Left ventricle myocardium superior (tissue), 1 donor: ENCODE data around the gene VIPAS39. TPM values are rescaled to one million over a fixed set of nuclear protein-coding genes. Genes with fewer than 3 reads are reported as not detected.

Experiments used
- ATAC-seq: fragments of 200-7000 bp; cut with Tn5 transposase; one replicate; pipeline ENCODE4 v1.9.1; 2020; ENCODE audit warnings: mild to moderate bottlenecking, moderate library complexity
- DNase-seq: peaks from one replicate; pipeline ENCODE4 v3.0.0-alpha.2; 2020
- intact Hi-C: fragments of 100-400 bp; cut with micrococcal nuclease; formaldehyde crosslinking; loops from one replicate; pipeline ENCODE4 v1.11.0; 2022
- long read RNA-seq: library from polyadenylated mRNA; unstranded; transcript quantifications from one replicate; pipeline ENCODE4 v2.0.0, GENCODE V29; 2021
- total RNA-seq: library from RNA; stranded (reverse); fragmentation: NEBNext Ultra II Directional; extraction: Animal tissue kit (Norgen Biotek cat#: 25700); gene quantifications from one replicate; pipeline ENCODE4 v1.2.1, GENCODE V29; 2021
- donor health status: DM: no; HTN: yes; CAD: no; lungs with severe emphysema.

VIPAS39 gene
- total RNA-seq, result 12.6 TPM
- long read RNA-seq, partial matches to known transcripts, result 3 of 6 reads
- long read RNA-seq, other reads (novel, unspliced or antisense), result 1 of 6 reads

GRCh38 chr14:77457522-77458248 is at the start of gene VIPAS39, which contains the start of gene AHSA1:
Gene VIPAS39, minus strand, starts transcription at chr14:77457601. Its CDS starts 3,499 bp downstream, at chr14:77454102.
Gene AHSA1, plus strand, starts transcription at chr14:77458093. Its CDS starts 97 bp downstream, at chr14:77458190.
- ATAC-seq, result peak; percentile 99
- intact Hi-C loops, result loop anchor here (10.0 kb wide), 1 partner anchor 97 kb away; no protein-coding TSS in a partner anchor

GRCh38 chr14:77505031-77505430 is 47.6 kb upstream of the VIPAS39 start:
- no peak for ATAC-seq
- intact Hi-C loops, result no loop called here
- no peak for DNase-seq

More at GRCh38 chr14:77457522-77458248, at the start of gene VIPAS39, which contains the start of gene AHSA1:
- peak; percentile 93 for DNase-seq

GRCh38 chr14:77503138-77503537 is 45.7 kb upstream of the VIPAS39 start:
- DNase-seq, result no peak
- intact Hi-C loops, result no loop called here
- ATAC-seq, result no peak

GRCh38 chr14:77502109-77502782 is 44.8 kb upstream of the VIPAS39 start:
- ATAC-seq, result no peak
- intact Hi-C loops, result no loop called here
- no peak for DNase-seq

GRCh38 chr14:77498984-77499527 is 41.7 kb upstream of the VIPAS39 start:
- no peak for DNase-seq
- intact Hi-C loops, result no loop called here
- ATAC-seq, result no peak

- intact Hi-C loops, result no loop called here
- DNase-seq (peak; percentile 46), ATAC-seq (peak; percentile 72)
Observed at GRCh38 chr14:77498120-77498979, 40.9 kb upstream of the VIPAS39 start, which contains the start of gene ISM2. Gene ISM2, minus strand, starts transcription at chr14:77498816. Its CDS starts 23 bp downstream, at chr14:77498793.

- no peak for DNase-seq
- no peak for ATAC-seq
- intact Hi-C loops, result no loop called here
Observed at GRCh38 chr14:77495334-77495733, 37.9 kb upstream of the VIPAS39 start.

- DNase-seq (no peak), ATAC-seq (no peak)
- intact Hi-C loops, result no loop called here
Observed at GRCh38 chr14:77491056-77491455, 33.7 kb upstream of the VIPAS39 start.

GRCh38 chr14:77490347-77490986 is 33.1 kb upstream of the VIPAS39 start:
- ATAC-seq, result no peak
- intact Hi-C loops, result no loop called here
- no peak for DNase-seq

- intact Hi-C loops, result no loop called here
- ATAC-seq (no peak), DNase-seq (no peak)
Observed at GRCh38 chr14:77489041-77489440, 31.6 kb upstream of the VIPAS39 start.

- DNase-seq, result no peak
- intact Hi-C loops, result no loop called here
- no peak for ATAC-seq
Observed at GRCh38 chr14:77488558-77488957, 31.2 kb upstream of the VIPAS39 start.

GRCh38 chr14:77485901-77486678 is 28.7 kb upstream of the VIPAS39 start:
- no peak for ATAC-seq
- intact Hi-C loops, result no loop called here
- no peak for DNase-seq

- DNase-seq, result no peak
- intact Hi-C loops, result no loop called here
- peak; percentile 36 for ATAC-seq
Observed at GRCh38 chr14:77485256-77485655, 27.9 kb upstream of the VIPAS39 start.

GRCh38 chr14:77482422-77482821 is 25.0 kb upstream of the VIPAS39 start:
- ATAC-seq, result no peak
- intact Hi-C loops, result no loop called here

GRCh38 chr14:77478796-77479195 is 21.4 kb upstream of the VIPAS39 start:
- intact Hi-C loops, result no loop called here

More at GRCh38 chr14:77482422-77482821, 25.0 kb upstream of the VIPAS39 start:
- no peak for DNase-seq

GRCh38 chr14:77478029-77478428 is 20.6 kb upstream of the VIPAS39 start:
- ATAC-seq (no peak), DNase-seq (no peak)
- intact Hi-C loops, result no loop called here

More at GRCh38 chr14:77478796-77479195, 21.4 kb upstream of the VIPAS39 start:
- DNase-seq, result no peak
- ATAC-seq, result no peak

GRCh38 chr14:77475432-77476115 is 18.2 kb upstream of the VIPAS39 start:
- ATAC-seq (peak; percentile 28), DNase-seq (no peak)
- intact Hi-C loops, result no loop called here
